ENCODE measurements around the gene MOXD1.

Gene MOXD1

DNA sequence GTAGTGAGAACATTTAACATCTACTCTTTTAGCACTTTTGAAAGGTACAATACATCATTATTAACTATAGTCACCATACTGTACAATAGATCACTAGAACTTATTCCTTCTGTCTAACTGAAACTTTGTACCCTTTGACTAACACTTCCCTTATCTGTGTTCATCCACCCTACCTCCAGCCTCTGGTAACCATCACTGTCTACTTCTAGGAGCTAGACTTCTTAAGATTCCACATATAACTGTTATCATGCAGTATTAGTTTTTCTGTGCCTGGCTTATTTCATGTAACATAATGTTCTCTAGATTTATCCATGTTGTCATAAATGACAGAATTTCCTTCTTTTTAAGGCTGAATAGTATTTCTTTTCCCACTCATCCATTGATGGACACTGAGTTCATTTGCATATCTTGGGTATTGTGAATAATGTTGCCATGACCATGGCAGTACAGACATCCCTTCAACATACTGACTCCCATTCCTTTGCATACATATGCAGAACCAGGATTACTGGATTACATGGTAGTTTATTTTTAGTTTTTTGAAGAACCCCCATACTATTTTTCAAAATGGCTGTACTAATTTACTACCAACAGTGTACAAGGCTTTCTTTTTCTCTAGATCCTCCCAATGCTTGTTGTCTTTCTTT is 135.7 kb downstream of the MOXD1 start:
- DNase-seq (ENCODE audit: low read depth in 2 of 2), result no peak
- no peak for TF ChIP-seq CTCF (IDR thresholded peaks at IDR 0.05; ENCODE audit: low read depth, low read length)
- no peak overlapping the region for H3K4me3 ChIP-seq (replicated peaks in 1 of 2; ENCODE audit: low read depth in 2 of 2, low read length in 2 of 2)

- DNase-seq (ENCODE audit: low read depth in 2 of 2), result no peak
- no peak for TF ChIP-seq CTCF (IDR thresholded peaks at IDR 0.05; ENCODE audit: low read depth, low read length)
- no peak overlapping the region for H3K4me3 ChIP-seq (replicated peaks in 1 of 2; ENCODE audit: low read depth in 2 of 2, low read length in 2 of 2)
Measured at GRCh38 chr6:132264021-132264500, 137.2 kb downstream of the MOXD1 start.

GRCh38 chr6:132261354-132261753 is 139.9 kb downstream of the MOXD1 start:
- DNase-seq (ENCODE audit: low read depth in 2 of 2), result no peak

DNA sequence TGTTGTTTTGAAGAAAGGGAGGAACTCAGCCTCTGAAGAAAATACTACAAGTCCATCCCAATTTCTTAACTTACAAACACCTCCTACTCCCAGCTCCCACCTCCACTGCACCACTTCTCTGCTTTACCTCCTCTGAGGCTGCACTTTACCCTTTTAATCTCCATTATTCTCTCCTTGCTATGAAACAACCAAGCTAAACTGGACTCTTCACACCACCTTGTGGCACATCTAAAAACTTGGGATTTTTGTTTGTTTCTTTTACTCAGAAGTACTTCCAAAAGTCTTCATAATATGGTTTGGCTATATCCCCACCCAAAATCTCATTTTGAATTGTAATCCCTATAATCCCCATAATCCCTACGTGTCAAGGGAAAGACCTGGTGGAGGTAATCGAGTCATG is 142.2 kb downstream of the MOXD1 start:
- peak; percentile 58 to 71 for DNase-seq (ENCODE audit: low read depth in 2 of 2)
- peak; percentile 47 for TF ChIP-seq CTCF (IDR thresholded peaks at IDR 0.05; ENCODE audit: low read depth, low read length)
- H3K4me3 ChIP-seq (replicated peaks in 1 of 2; ENCODE audit: low read depth in 2 of 2, low read length in 2 of 2), result no peak overlapping the region

More at GRCh38 chr6:132261354-132261753, 139.9 kb downstream of the MOXD1 start:
- TF ChIP-seq CTCF (IDR thresholded peaks at IDR 0.05; ENCODE audit: low read depth, low read length), result no peak
- no peak overlapping the region for H3K4me3 ChIP-seq (replicated peaks in 1 of 2; ENCODE audit: low read depth in 2 of 2, low read length in 2 of 2)

DNA sequence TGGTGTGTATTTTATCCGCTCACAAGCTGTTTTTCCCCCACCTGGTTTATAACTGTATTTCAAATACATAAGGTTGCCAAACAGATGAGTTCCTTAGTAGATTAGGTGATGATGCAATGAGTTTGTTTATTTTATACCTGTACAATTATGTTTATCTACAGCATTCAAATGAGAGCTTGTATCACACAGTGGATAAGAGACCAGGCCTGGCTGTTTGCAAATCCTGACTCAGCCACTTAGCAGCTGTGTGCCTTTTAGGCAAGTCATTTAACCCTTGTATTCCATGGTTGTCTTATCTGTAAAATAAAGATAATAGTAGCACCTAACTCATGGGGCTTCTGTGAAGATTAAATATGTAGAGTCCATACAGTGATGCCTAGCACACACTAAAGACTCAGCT is 143.7 kb downstream of the MOXD1 start:
- no peak overlapping the region for H3K4me3 ChIP-seq (replicated peaks in 1 of 2; ENCODE audit: low read depth in 2 of 2, low read length in 2 of 2)
- TF ChIP-seq CTCF (IDR thresholded peaks at IDR 0.05; ENCODE audit: low read depth, low read length), result no peak
- no peak for DNase-seq (ENCODE audit: low read depth in 2 of 2)

- TF ChIP-seq CTCF (IDR thresholded peaks at IDR 0.05; ENCODE audit: low read depth, low read length), result no peak
- no peak overlapping the region for H3K4me3 ChIP-seq (replicated peaks in 1 of 2; ENCODE audit: low read depth in 2 of 2, low read length in 2 of 2)
- DNase-seq (ENCODE audit: low read depth in 2 of 2), result no peak
Measured at GRCh38 chr6:132256457-132256856, 144.8 kb downstream of the MOXD1 start.

DNA sequence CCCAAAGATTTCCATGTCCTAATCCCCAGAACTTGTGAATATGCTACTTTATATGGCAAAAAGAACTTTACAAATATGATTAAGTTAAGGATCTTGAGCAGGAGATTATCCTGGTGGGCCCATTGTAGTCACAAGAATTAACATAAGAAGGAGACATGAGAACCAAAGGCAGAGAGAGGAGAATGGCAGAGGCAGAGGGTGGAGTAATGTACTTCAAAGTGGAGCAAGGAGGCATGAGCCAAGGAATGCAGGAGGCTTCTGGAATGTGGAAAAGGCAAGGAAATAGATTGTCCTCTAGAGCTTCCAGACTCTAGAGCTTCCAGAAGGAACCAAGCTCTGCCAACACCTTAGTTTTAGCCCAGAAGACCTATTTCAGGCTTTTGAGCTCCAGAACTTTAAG is 147.4 kb downstream of the MOXD1 start:
- no peak for DNase-seq (ENCODE audit: low read depth in 2 of 2)
- no peak overlapping the region for H3K4me3 ChIP-seq (replicated peaks in 1 of 2; ENCODE audit: low read depth in 2 of 2, low read length in 2 of 2)
- TF ChIP-seq CTCF (IDR thresholded peaks at IDR 0.05; ENCODE audit: low read depth, low read length), result no peak
